Stimulated activated CD4-positive, alpha-beta T cell treated with anti-CD3 and anti-CD28 coated beads, Interleukin-2, amount 100 ng/mL, for 4 hours (primary cell): Measurements from ENCODE around the gene C1orf53.

ENCODE experiments used
- DNase-seq: peaks from one replicate; pipeline ENCODE4 v3.0.0-alpha.2; 2020; ENCODE audit warnings: low read depth

C1orf53 gene

GRCh38 chr1:197907846-197908616, 5.6 kb downstream of the C1orf53 start:
- DNase-seq: no peak

GRCh38 chr1:197908716-197909220, 6.3 kb downstream of the C1orf53 start:
- DNase-seq: no peak

- no peak for DNase-seq
Observed at GRCh38 chr1:197909384-197909783, 7.0 kb downstream of the C1orf53 start.

- DNase-seq: no peak
Observed at GRCh38 chr1:197910120-197910991, 7.9 kb downstream of the C1orf53 start.

GRCh38 chr1:197911111-197911856, 8.9 kb downstream of the C1orf53 start:
- DNase-seq: no peak

GRCh38 chr1:197911857-197912696, 9.6 kb downstream of the C1orf53 start:
- no peak for DNase-seq

- DNase-seq: no peak
Observed at GRCh38 chr1:197912739-197913494, 10.5 kb downstream of the C1orf53 start.

GRCh38 chr1:197913495-197914276, 11.3 kb downstream of the C1orf53 start:
- DNase-seq: no peak

GRCh38 chr1:197914510-197914909, 12.1 kb downstream of the C1orf53 start:
- DNase-seq: no peak

GRCh38 chr1:197915260-197915861, 12.9 kb downstream of the C1orf53 start:
- no peak for DNase-seq

GRCh38 chr1:197915862-197916499, 13.6 kb downstream of the C1orf53 start:
- DNase-seq: no peak

- DNase-seq: no peak
Observed at GRCh38 chr1:197916500-197916983, 14.1 kb downstream of the C1orf53 start.

GRCh38 chr1:197917805-197918651, 15.6 kb downstream of the C1orf53 start:
- no peak for DNase-seq

- no peak for DNase-seq
Observed at GRCh38 chr1:197918807-197919345, 16.4 kb downstream of the C1orf53 start.

- DNase-seq: no peak
Observed at GRCh38 chr1:197919346-197920066, 17.1 kb downstream of the C1orf53 start.

- no peak for DNase-seq
Observed at GRCh38 chr1:197920067-197920396, 17.6 kb downstream of the C1orf53 start.
